ENCODE results near the gene CACNA2D3. TPM values are rescaled to one million over a fixed set of nuclear protein-coding genes. Genes with fewer than 3 reads are reported as not detected.

CACNA2D3 gene
- total and polyA plus RNA-seq, 2 experiments from 2014 or later, result 1.1 to 2.5 TPM

DNA sequence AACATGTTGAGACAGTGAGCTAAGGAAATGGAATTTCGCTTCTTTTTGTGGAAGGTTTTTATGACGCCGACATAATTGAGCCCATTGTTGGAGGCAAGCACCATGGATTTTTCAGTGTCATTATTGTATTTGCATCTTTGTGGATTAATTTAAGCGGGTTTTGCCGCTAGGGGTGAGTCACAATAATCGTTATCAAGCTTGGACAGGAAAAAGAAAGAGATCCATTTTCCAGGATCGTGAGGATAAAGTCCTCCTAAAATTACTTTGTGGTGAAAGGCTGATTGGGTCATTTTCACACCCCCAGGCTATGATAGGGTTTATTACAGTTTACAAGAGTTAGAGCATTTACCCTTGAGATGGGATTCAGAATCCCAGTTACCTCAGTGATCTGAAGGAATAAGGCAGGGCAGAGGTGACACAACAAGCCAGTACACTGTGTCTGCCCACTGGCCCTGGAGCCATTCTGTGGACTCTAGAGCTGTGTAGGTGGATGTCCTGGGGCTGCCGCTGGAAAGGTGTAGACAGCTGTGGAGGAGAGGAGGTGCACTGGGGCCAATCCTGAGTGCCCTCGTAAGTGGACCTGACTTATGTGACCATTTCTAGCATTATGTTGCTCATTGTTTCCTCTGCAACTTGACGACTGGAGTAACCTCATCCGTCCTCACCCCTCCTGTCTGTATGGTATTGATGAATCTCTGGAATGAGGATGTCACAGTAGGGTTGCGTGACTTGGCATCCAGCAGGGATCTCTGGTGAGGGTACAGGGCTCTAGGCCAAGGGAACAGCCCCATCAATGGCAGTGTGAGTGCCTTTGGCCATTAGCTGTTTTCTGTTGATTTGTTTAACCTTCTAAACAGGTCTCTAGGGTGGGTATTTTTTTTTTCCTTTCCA lies 435.4 kb downstream of the CACNA2D3 start:
- Histone ChIP-seq H3K27ac (no peak overlapping the region), H4K20me1 (ENCODE audit: insufficient read depth, poor library complexity, severe bottlenecking) (no peaks in the 10 kb centered on the region), H3K9me3 (ENCODE audit: low read depth) (no peaks in the 10 kb centered on the region), H3K9me2 (replicated peaks; ENCODE audit: insufficient read depth) (no peaks in the 10 kb centered on the region), H3K27me3 (peaks cover 4% of the 10 kb centered on the region), H3K79me2 (no peaks in the 10 kb centered on the region), H3K4me3 (no peak overlapping the region), H3K4me2 (no peak overlapping the region), H3K4me1 (ENCODE audit: insufficient read depth) (no peaks in the 10 kb centered on the region), H2AFZ (no peak overlapping the region), H3K36me3 (replicated peaks; ENCODE audit: insufficient read depth, low read depth) (no peaks in the 10 kb centered on the region)
- DNase-seq (ENCODE audit: low spot score), result no peak
- TF ChIP-seq EZH2 (IDR thresholded peaks at IDR 0.05; ENCODE audit: borderline replicate concordance), result no peak
- TF ChIP-seq EZH2phosphoT487 (IDR thresholded peaks at IDR 0.05; ENCODE audit: low read depth, severe bottlenecking, unreplicated experiment), result no peak
- TF ChIP-seq CTCF (IDR thresholded peaks at IDR 0.05; ENCODE audit: poor library complexity), result no peak
- 89% methylated on average over 12 of the region's 12 CpGs for WGBS (ENCODE audit: low lambda C conversion rate, missing lambda C conversion rate)

GRCh38 chr3:54563501-54564200 lies 441.3 kb downstream of the CACNA2D3 start:
- Histone ChIP-seq H3K27me3 (peaks cover 4% of the 10 kb centered on the region), H3K79me2 (no peaks in the 10 kb centered on the region), H3K27ac (no peak overlapping the region), H3K4me1 (ENCODE audit: insufficient read depth) (no peaks in the 10 kb centered on the region), H3K36me3 (replicated peaks; ENCODE audit: insufficient read depth, low read depth) (no peaks in the 10 kb centered on the region), H4K20me1 (ENCODE audit: insufficient read depth, poor library complexity, severe bottlenecking) (no peaks in the 10 kb centered on the region), H2AFZ (no peak overlapping the region), H3K9me3 (ENCODE audit: low read depth) (no peaks in the 10 kb centered on the region), H3K4me3 (no peak overlapping the region), H3K9me2 (replicated peaks; ENCODE audit: insufficient read depth) (no peaks in the 10 kb centered on the region), H3K4me2 (no peak overlapping the region)
- 62% methylated on average over 12 of the region's 12 CpGs for WGBS (ENCODE audit: low lambda C conversion rate, missing lambda C conversion rate)
- TF ChIP-seq EZH2phosphoT487 (IDR thresholded peaks at IDR 0.05; ENCODE audit: low read depth, severe bottlenecking, unreplicated experiment), result no peak
- DNase-seq (ENCODE audit: low spot score), result no peak

DNA sequence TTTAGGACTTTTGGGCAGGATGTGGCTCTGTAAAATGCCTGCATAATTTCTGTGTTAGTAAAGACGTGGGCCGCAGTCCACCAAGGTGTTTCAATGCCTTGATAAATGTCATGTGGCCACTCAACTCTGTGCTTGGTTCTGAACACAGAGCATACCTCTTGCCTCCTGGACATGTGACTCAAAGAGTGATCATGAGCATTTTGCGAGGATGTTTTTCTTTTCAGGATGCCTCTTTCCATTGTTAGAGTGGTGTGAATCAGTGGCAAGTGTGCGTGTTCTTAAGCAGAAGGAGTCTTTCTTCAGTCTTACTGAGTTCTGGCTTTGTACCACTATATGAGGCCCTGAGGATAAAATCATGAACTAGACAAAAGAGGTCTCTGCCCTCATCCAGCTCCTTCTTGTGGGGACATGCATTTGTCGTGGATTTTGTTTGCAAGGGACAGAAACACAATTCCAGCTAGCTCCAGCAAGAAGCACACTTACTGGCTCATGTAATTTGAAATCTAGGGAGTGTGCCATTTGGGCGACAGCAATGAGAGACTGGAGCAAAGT lies 442.1 kb downstream of the CACNA2D3 start:
- no peaks in the 10 kb centered on the region for H3K79me2 ChIP-seq
- H4K20me1 ChIP-seq (ENCODE audit: insufficient read depth, poor library complexity, severe bottlenecking), result no peaks in the 10 kb centered on the region
- no peak overlapping the region for H3K27ac ChIP-seq
- H3K9me3 ChIP-seq (ENCODE audit: low read depth), result no peaks in the 10 kb centered on the region
- DNase-seq (ENCODE audit: low spot score), result no peak
- WGBS (ENCODE audit: low lambda C conversion rate, missing lambda C conversion rate), result 88% methylated on average over 6 of the region's 6 CpGs
- H3K4me3 ChIP-seq, result no peak overlapping the region
- no peak overlapping the region for H2AFZ ChIP-seq
- no peak overlapping the region for H3K4me2 ChIP-seq
- TF ChIP-seq CTCF (IDR thresholded peaks at IDR 0.05; ENCODE audit: poor library complexity) (no peak), EZH2phosphoT487 (IDR thresholded peaks at IDR 0.05; ENCODE audit: low read depth, severe bottlenecking, unreplicated experiment) (no peak), EZH2 (IDR thresholded peaks at IDR 0.05; ENCODE audit: borderline replicate concordance) (no peak)
- H3K9me2 ChIP-seq (replicated peaks; ENCODE audit: insufficient read depth), result no peaks in the 10 kb centered on the region
- H3K36me3 ChIP-seq (replicated peaks; ENCODE audit: insufficient read depth, low read depth), result no peaks in the 10 kb centered on the region
- peaks cover 4% of the 10 kb centered on the region for H3K27me3 ChIP-seq
- no peaks in the 10 kb centered on the region for H3K4me1 ChIP-seq (ENCODE audit: insufficient read depth)

GRCh38 chr3:54565956-54566355 lies 443.6 kb downstream of the CACNA2D3 start:
- TF ChIP-seq EZH2phosphoT487 (IDR thresholded peaks at IDR 0.05; ENCODE audit: low read depth, severe bottlenecking, unreplicated experiment), result no peak
- no peak for TF ChIP-seq EZH2 (IDR thresholded peaks at IDR 0.05; ENCODE audit: borderline replicate concordance)
- TF ChIP-seq CTCF (IDR thresholded peaks at IDR 0.05; ENCODE audit: poor library complexity), result no peak
- Histone ChIP-seq H2AFZ (no peak overlapping the region), H3K36me3 (replicated peaks; ENCODE audit: insufficient read depth, low read depth) (no peaks in the 10 kb centered on the region), H3K4me3 (no peak overlapping the region), H3K27me3 (peaks cover under 1% of the 10 kb centered on the region), H3K27ac (no peak overlapping the region), H3K9me2 (replicated peaks; ENCODE audit: insufficient read depth) (no peaks in the 10 kb centered on the region), H3K4me2 (no peak overlapping the region), H3K9me3 (ENCODE audit: low read depth) (no peaks in the 10 kb centered on the region), H3K79me2 (no peaks in the 10 kb centered on the region), H3K4me1 (ENCODE audit: insufficient read depth) (no peaks in the 10 kb centered on the region), H4K20me1 (ENCODE audit: insufficient read depth, poor library complexity, severe bottlenecking) (no peaks in the 10 kb centered on the region)
- no peak for DNase-seq (ENCODE audit: low spot score)

All from hepatocyte (in vitro differentiated cells).